HCT116 (cell line): ENCODE results near the gene KRTAP11-1.

Experiments used
- EGR1 ChIP-seq: IDR thresholded peaks from 2 replicates; pipeline ENCODE4 v1.6.1; 2012; ENCODE audit warnings: low read depth
- EZH2phosphoT487 ChIP-seq: fragments of 200-600 bp; IDR thresholded peaks from 2 replicates; pipeline ENCODE4 v1.6.1; 2018; ENCODE audit warnings: antibody characterized with exemption, borderline replicate concordance
- MAX ChIP-seq: IDR thresholded peaks from 2 replicates; pipeline ENCODE4 v1.6.1; 2012

DNA sequence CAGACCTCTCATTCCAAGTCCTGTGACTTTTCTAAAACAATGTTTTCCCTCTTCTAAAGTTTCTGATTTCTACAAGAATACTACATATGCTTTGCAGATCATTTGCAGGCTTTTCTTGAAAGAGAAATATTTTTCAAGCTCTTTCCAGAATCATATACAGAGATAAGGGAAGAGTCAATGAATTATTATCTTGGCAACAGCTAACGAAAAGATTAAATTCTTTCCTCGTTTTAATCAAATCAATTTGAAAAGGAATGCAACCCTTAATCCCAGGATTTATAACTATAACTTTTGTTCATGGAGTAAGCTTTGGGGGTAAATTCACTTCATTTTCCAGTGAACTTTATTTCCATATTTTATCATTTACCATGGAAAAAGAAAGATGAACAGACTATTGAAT, 6.9 kb downstream of the KRTAP11-1 start:
- no peak for TF ChIP-seq EZH2phosphoT487
- no peak for TF ChIP-seq EGR1
- no peak for TF ChIP-seq MAX
